H9 (cell line): ENCODE results near the gene ADAMTS2. TPM values are rescaled to one million over a fixed set of nuclear protein-coding genes. Genes with fewer than 3 reads are reported as not detected.

Experiments used
- DNase-seq: peaks from one replicate; pipeline ENCODE4 v3.0.0-alpha.2; 2017
- H2AFZ ChIP-seq: one replicate; pipeline ENCODE4 v1.6.1; 2013; ENCODE audit warnings: mild to moderate bottlenecking, low read length, control low read depth, moderate library complexity
- H2AK5ac ChIP-seq: 2 replicates; pipeline ENCODE4 v1.6.1; 2013; ENCODE audit warnings: low read length, control low read depth, mixed read lengths; ENCODE audit not compliant: insufficient read length
- H2BK120ac ChIP-seq: one replicate; pipeline ENCODE4 v1.6.1; 2013; ENCODE audit warnings: low read depth, mild to moderate bottlenecking, low read length, control low read depth, inconsistent platforms; ENCODE audit not compliant: poor library complexity, severe bottlenecking
- H2BK12ac ChIP-seq: 2 replicates; pipeline ENCODE4 v1.6.1; 2013; ENCODE audit warnings: low read length, control low read depth, mixed read lengths, low read depth; ENCODE audit not compliant: insufficient read length
- H2BK15ac ChIP-seq: 2 replicates; pipeline ENCODE4 v1.6.1; 2013; ENCODE audit warnings: low read depth, low read length, control low read depth
- H2BK20ac ChIP-seq: one replicate; pipeline ENCODE4 v1.6.1; 2013; ENCODE audit warnings: low read depth, mild to moderate bottlenecking, low read length, control low read depth, inconsistent platforms; ENCODE audit not compliant: poor library complexity, severe bottlenecking
- H2BK5ac ChIP-seq: 2 replicates; pipeline ENCODE4 v1.6.1; 2013; ENCODE audit warnings: low read length, control low read depth, mixed read lengths; ENCODE audit not compliant: insufficient read length
- H3K14ac ChIP-seq: 2 replicates; pipeline ENCODE4 v1.6.1; 2013; ENCODE audit warnings: low read length, control low read depth; ENCODE audit not compliant: insufficient read depth
- H3K18ac ChIP-seq: 2 replicates; pipeline ENCODE4 v1.6.1; 2013; ENCODE audit warnings: low read depth, mild to moderate bottlenecking, mixed read lengths, low read length, control low read depth; ENCODE audit not compliant: insufficient read length
- H3K23ac ChIP-seq: 2 replicates; pipeline ENCODE4 v1.6.1; 2013; ENCODE audit warnings: low read length, control low read depth, mixed read lengths, low read depth; ENCODE audit not compliant: insufficient read length
- H3K23me2 ChIP-seq: 2 replicates; pipeline ENCODE4 v1.6.1; 2013; ENCODE audit warnings: low read depth, mild to moderate bottlenecking, mixed read lengths, low read length, control low read depth; ENCODE audit not compliant: insufficient read length, poor library complexity, severe bottlenecking
- H3K27ac ChIP-seq: 2 replicates; pipeline ENCODE4 v1.5.1; 2013; ENCODE audit warnings: low read length, control low read depth, mixed read lengths, low read depth; ENCODE audit not compliant: insufficient read length
- H3K27me3 ChIP-seq: 2 replicates; pipeline ENCODE4 v1.6.1; 2013; ENCODE audit warnings: low read length, control low read depth, inconsistent platforms; ENCODE audit not compliant: insufficient read depth
- H3K4ac ChIP-seq: 2 replicates; pipeline ENCODE4 v1.6.1; 2013; ENCODE audit warnings: low read depth, mild to moderate bottlenecking, control low read depth, inconsistent platforms, low read length, moderate library complexity
- H3K4me1 ChIP-seq: 2 replicates; pipeline ENCODE4 v1.6.1; 2013; ENCODE audit warnings: low read length, control low read depth, inconsistent platforms; ENCODE audit not compliant: insufficient read depth
- H3K4me2 ChIP-seq: 2 replicates; pipeline ENCODE4 v1.6.1; 2013; ENCODE audit warnings: low read length, control low read depth, mixed read lengths; ENCODE audit not compliant: insufficient read length, insufficient read depth
- H3K56ac ChIP-seq: 2 replicates; pipeline ENCODE4 v1.6.1; 2013; ENCODE audit warnings: low read depth, mild to moderate bottlenecking, mixed read lengths, low read length, control low read depth; ENCODE audit not compliant: insufficient read length
- H3K79me1 ChIP-seq: 2 replicates; pipeline ENCODE4 v1.6.1; 2013; ENCODE audit warnings: low read depth, mild to moderate bottlenecking, moderate library complexity, low read length, control low read depth, inconsistent platforms; ENCODE audit not compliant: insufficient read depth, poor library complexity, severe bottlenecking
- H3K79me2 ChIP-seq: 2 replicates; pipeline ENCODE4 v1.6.1; 2013; ENCODE audit warnings: low read length, control low read depth, inconsistent platforms; ENCODE audit not compliant: insufficient read depth
- H3K9ac ChIP-seq: 2 replicates; pipeline ENCODE4 v1.6.1; 2013; ENCODE audit warnings: low read length, control low read depth, mixed read lengths; ENCODE audit not compliant: insufficient read length; ENCODE audit errors: extremely low read depth
- H3K9me3 ChIP-seq: one replicate; pipeline ENCODE4 v1.6.1; 2013; ENCODE audit warnings: low read depth, low read length, inconsistent platforms; ENCODE audit not compliant: control insufficient read depth
- H3T11ph ChIP-seq: one replicate; pipeline ENCODE4 v1.6.1; 2013; ENCODE audit warnings: mild to moderate bottlenecking, low read length, control low read depth, inconsistent platforms
- H4K20me1 ChIP-seq: one replicate; pipeline ENCODE4 v1.6.1; 2013; ENCODE audit not compliant: control insufficient read depth, insufficient read length, insufficient read depth
- H4K5ac ChIP-seq: 2 replicates; pipeline ENCODE4 v1.6.1; 2013; ENCODE audit warnings: low read depth, mild to moderate bottlenecking, mixed read lengths, low read length, control low read depth; ENCODE audit not compliant: insufficient read length
- H4K8ac ChIP-seq: replicated peaks from 2 replicates; pipeline ENCODE4 v1.6.1; 2013; ENCODE audit warnings: low read length, control low read depth, mixed read lengths, low read depth; ENCODE audit not compliant: insufficient read length
- H4K91ac ChIP-seq: 2 replicates; pipeline ENCODE4 v1.6.1; 2013; ENCODE audit warnings: low read depth, mild to moderate bottlenecking, moderate library complexity, mixed read lengths, low read length, control low read depth; ENCODE audit not compliant: insufficient read length
- H3K27ac Mint-ChIP-seq, 3 experiments: 2 replicates in 2 of 3; 3 replicates in 1 of 3; pipeline ENCODE4 v1.8.0; 2020 to 2021; ENCODE audit warnings: mixed read lengths in 3 of 3, mild to moderate bottlenecking in 1 of 3, moderate library complexity in 1 of 3
- H3K27me3 Mint-ChIP-seq: 2 replicates; pipeline ENCODE4 v1.8.0; 2021; ENCODE audit warnings: low read depth, mild to moderate bottlenecking, moderate library complexity, mixed read lengths
- H3K36me3 Mint-ChIP-seq, 3 experiments: 2 replicates in 2 of 3; 3 replicates in 1 of 3; pipeline ENCODE4 v1.8.0; 2020 to 2021; ENCODE audit warnings: low read depth in 3 of 3, mixed read lengths in 3 of 3; ENCODE audit not compliant: insufficient read depth in 1 of 3
- H3K4me1 Mint-ChIP-seq, 2 experiments: 2 replicates each; pipeline ENCODE4 v1.8.0; 2020; ENCODE audit warnings: mixed read lengths in 2 of 2
- H3K4me3 Mint-ChIP-seq, 2 experiments: 2 replicates in 1 of 2; 3 replicates in 1 of 2; pipeline ENCODE4 v1.8.0; 2020 to 2021; ENCODE audit warnings: mild to moderate bottlenecking in 2 of 2, mixed read lengths in 2 of 2, moderate library complexity in 1 of 2
- H3K9me3 Mint-ChIP-seq, 2 experiments: 2 replicates in 1 of 2; 3 replicates in 1 of 2; pipeline ENCODE4 v1.8.0; 2020; ENCODE audit warnings: mild to moderate bottlenecking in 2 of 2, mixed read lengths in 2 of 2, moderate library complexity in 1 of 2
- WGBS: extraction: QIAGEN DNeasy Blood & Tissue Kit; methylation state at CpG from one replicate; pipeline ENCODE4 v1.1.7; 2013; ENCODE audit warnings: missing lambda C conversion rate, low lambda C conversion rate, mixed read lengths; ENCODE audit not compliant: insufficient read length; ENCODE audit errors: extremely low coverage; 5-methylcytosine and 5-hydroxymethylcytosine counted together
- total RNA-seq: library from RNA; stranded (reverse); gene quantifications from 2 replicates; pipeline ENCODE4 v1.2.1, GENCODE V29; 2021
- TF ChIP-seq, protein P1 (sequence below): fragments of 200-600 bp; sonication (generic); conservative IDR thresholded peaks from 3 replicates; pipeline ENCODE4 v1.8.0; 2021; ENCODE audit warnings: antibody characterized with exemption, mild to moderate bottlenecking

ADAMTS2 gene
- total RNA-seq, 1 experiment from 2014 or later: 5.4 TPM

DNA sequence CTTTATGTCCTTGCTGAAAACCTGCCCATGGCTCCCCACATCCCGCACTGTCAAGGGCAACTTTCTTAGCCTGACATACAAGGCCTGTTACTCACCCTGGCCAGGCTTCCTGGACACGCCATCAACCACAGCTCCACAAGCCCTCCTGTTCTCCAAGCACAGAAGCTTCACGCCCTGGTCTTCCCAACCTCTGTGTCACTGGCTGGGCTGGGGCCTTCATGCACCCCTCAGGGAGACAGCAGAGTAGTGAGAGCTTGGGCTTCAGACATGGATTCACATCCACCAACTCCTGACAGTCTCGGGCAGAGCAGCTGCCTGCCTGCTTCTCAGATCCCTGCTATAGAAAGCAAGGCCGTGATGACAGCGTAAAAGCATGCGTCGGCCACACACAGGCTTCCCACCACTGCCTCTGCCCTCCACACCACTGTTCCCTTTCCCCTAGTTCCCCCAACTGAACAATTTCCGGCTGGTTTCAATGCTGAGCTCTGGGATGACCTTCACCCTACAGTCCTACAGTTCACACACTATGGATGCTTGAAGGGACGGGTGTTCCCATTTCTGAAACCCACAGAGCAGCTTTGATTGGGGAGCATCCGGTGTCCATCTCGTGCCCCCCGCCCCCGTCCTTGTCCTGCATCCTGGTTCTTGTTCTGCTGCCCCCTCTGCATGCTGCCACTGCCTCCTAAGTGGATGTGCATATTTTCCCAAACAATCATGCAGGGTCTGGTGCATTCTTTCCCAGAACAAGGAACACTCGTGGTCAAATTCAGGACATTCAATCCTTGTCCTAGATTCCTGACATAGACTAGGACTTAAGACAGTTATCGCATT is 33.4 kb upstream of the ADAMTS2 start:
- no peak overlapping the region for H3K9ac ChIP-seq
- H3K18ac ChIP-seq: no peak overlapping the region
- Mint-ChIP-seq H3K36me3 (peaks cover 0 to 5% (median 4%) of the 10 kb centered on the region in 3 experiments; a peak in 5 of 7 replicates), H3K9me3 (peaks cover 9 to 18% of the 10 kb centered on the region in 2 experiments; a peak in 4 of 5 replicates), H3K27ac (peak overlapping the region in 1 of 3 experiments; percentile 81; a peak in 1 of 7 replicates), H3K4me3 (no peak overlapping the region; a peak in 1 of 5 replicates), H3K27me3 (peaks cover 7% of the 10 kb centered on the region), H3K4me1 (peaks cover 0 to 5% of the 10 kb centered on the region in 2 experiments; a peak in 2 of 4 replicates)
- no peak overlapping the region for H2BK20ac ChIP-seq
- H2BK120ac ChIP-seq: no peak overlapping the region
- no peaks in the 10 kb centered on the region for H3K79me2 ChIP-seq
- no peaks in the 10 kb centered on the region for H4K20me1 ChIP-seq
- H3K79me1 ChIP-seq: no peaks in the 10 kb centered on the region
- H3K4me2 ChIP-seq: no peak overlapping the region
- no peak overlapping the region for H2AFZ ChIP-seq
- no peak overlapping the region for H4K8ac ChIP-seq
- no peaks in the 10 kb centered on the region for H3K9me3 ChIP-seq
- H2AK5ac ChIP-seq: no peak overlapping the region
- H3K14ac ChIP-seq: no peak overlapping the region; the same call in 1 of the 2 replicates
- no peak overlapping the region for H4K91ac ChIP-seq
- H3K4ac ChIP-seq: no peak overlapping the region
- no peak overlapping the region for H3T11ph ChIP-seq
- no peaks in the 10 kb centered on the region for H3K23me2 ChIP-seq
- no peaks in the 10 kb centered on the region for H3K27me3 ChIP-seq
- no peak overlapping the region for H2BK12ac ChIP-seq
- no peak overlapping the region for H2BK5ac ChIP-seq
- H3K27ac ChIP-seq: no peak overlapping the region
- DNase-seq: peak; percentile 12
- no peak overlapping the region for H2BK15ac ChIP-seq
- no peak overlapping the region for H4K5ac ChIP-seq
- H3K56ac ChIP-seq: no peak overlapping the region
- TF ChIP-seq, protein P1, sequence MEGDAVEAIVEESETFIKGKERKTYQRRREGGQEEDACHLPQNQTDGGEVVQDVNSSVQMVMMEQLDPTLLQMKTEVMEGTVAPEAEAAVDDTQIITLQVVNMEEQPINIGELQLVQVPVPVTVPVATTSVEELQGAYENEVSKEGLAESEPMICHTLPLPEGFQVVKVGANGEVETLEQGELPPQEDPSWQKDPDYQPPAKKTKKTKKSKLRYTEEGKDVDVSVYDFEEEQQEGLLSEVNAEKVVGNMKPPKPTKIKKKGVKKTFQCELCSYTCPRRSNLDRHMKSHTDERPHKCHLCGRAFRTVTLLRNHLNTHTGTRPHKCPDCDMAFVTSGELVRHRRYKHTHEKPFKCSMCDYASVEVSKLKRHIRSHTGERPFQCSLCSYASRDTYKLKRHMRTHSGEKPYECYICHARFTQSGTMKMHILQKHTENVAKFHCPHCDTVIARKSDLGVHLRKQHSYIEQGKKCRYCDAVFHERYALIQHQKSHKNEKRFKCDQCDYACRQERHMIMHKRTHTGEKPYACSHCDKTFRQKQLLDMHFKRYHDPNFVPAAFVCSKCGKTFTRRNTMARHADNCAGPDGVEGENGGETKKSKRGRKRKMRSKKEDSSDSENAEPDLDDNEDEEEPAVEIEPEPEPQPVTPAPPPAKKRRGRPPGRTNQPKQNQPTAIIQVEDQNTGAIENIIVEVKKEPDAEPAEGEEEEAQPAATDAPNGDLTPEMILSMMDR: no peak
- no peak overlapping the region for H3K23ac ChIP-seq
- WGBS: no CpG with 5 or more reads among the region's 16 CpGs
- H3K4me1 ChIP-seq: no peaks in the 10 kb centered on the region
